Adrenal gland (tissue), 5 donors: Measurements from ENCODE around the gene PYGL.

Source experiments
- POLR2A ChIP-seq, 2 donors: fragments of 450-650 bp; IDR thresholded peaks; one replicate each; pipeline ENCODE4 v1.6.1; 2017; ENCODE audit warnings: antibody characterized with exemption in 2 of 2, mild to moderate bottlenecking in 2 of 2, moderate library complexity in 1 of 2
- TF ChIP-seq, protein P1 (sequence below), 6 experiments: fragments of 450-650 bp in 4 of 6; fragments of 200-600 bp in 2 of 6; sonication (generic) in 1 of 6; IDR thresholded peaks; 1 replicate in 5 of 6; 2 replicates in 1 of 6; pipeline versions ENCODE4 v1.5.1 to v1.8.0; 2016 to 2021; ENCODE audit warnings: antibody characterized with exemption in 6 of 6, mild to moderate bottlenecking in 2 of 6, moderate library complexity in 1 of 6
- donor health status: DM: no; HTN: no; CAD: no.

DNA sequence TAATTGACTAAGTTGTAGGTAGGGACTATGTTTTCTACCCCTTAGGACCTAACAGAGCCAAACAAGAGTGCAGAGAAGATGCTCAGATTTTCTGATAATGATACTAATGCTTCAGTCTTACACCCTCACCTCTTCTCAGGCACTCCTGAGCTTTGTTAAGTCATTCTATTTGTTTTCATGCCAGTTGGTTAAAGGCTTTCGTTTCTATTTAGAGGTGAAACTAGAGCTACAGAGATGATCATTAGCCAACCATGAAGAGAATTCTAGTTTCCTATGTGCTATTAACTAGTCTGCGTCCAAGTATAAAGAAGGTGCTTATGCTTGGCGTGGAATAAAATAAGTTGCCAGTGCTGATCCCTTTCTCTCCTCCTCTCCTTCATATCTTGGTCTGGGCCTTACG, 34.6 kb upstream of the PYGL start:
- TF ChIP-seq, protein P1, sequence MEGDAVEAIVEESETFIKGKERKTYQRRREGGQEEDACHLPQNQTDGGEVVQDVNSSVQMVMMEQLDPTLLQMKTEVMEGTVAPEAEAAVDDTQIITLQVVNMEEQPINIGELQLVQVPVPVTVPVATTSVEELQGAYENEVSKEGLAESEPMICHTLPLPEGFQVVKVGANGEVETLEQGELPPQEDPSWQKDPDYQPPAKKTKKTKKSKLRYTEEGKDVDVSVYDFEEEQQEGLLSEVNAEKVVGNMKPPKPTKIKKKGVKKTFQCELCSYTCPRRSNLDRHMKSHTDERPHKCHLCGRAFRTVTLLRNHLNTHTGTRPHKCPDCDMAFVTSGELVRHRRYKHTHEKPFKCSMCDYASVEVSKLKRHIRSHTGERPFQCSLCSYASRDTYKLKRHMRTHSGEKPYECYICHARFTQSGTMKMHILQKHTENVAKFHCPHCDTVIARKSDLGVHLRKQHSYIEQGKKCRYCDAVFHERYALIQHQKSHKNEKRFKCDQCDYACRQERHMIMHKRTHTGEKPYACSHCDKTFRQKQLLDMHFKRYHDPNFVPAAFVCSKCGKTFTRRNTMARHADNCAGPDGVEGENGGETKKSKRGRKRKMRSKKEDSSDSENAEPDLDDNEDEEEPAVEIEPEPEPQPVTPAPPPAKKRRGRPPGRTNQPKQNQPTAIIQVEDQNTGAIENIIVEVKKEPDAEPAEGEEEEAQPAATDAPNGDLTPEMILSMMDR (IDR thresholded peaks at IDR 0.05), result no peak
- no peak for TF ChIP-seq POLR2A (IDR thresholded peaks at IDR 0.05)
